Caco-2 (cell line): Measurements from ENCODE around the gene FBXO45. TPM values are rescaled to one million over a fixed set of nuclear protein-coding genes. Genes with fewer than 3 reads are reported as not detected.
"Not testable (repeated sequence)": the region's sequence is repeated elsewhere in the genome, so short reads cannot be mapped to it uniquely, and the experiment has no call there.

Source experiments
- BruUV-seq: library from RNA; stranded (reverse); fragments of 400-500 nt; replicated peaks from 2 replicates; lab custom pipeline; 2021; lab: Mats Ljungman, UMichigan
- CTCF ChIA-PET: fragments of 300-600 bp; sonication (Branson Sonifier 250); formaldehyde crosslinking; loops from one replicate; lab custom pipeline; 2022; ENCODE audit warnings: antibody characterized with exemption; lab: Charles Lee
- POLR2A ChIA-PET: fragments of 300-600 bp; sonication (Branson Sonifier 250); formaldehyde crosslinking; loops from one replicate; lab custom pipeline; 2022; ENCODE audit warnings: antibody characterized with exemption; lab: Charles Lee
- DNase-seq, 2 experiments: peaks; one replicate each; pipeline versions ENCODE4 v3.0.0 to v3.0.0-alpha.2; 2020 to 2022
- H3K27me3 ChIP-seq: replicated peaks from 2 replicates; pipeline ENCODE4 v1.6.0; 2011; ENCODE audit warnings: low read length; ENCODE audit not compliant: control insufficient read depth, insufficient read depth
- H3K36me3 ChIP-seq: 2 replicates; pipeline ENCODE4 v1.5.1; 2011; ENCODE audit warnings: low read length; ENCODE audit not compliant: control insufficient read depth, insufficient read depth
- H3K4me1 ChIP-seq: fragments of 250-450 bp; sonication (Bioruptor Pico); 2 replicates; pipeline ENCODE4 v1.5.1; 2020; ENCODE audit warnings: mild to moderate bottlenecking
- H3K4me3 ChIP-seq: 2 replicates; pipeline ENCODE4 v1.5.1; 2011; ENCODE audit warnings: low read depth, mild to moderate bottlenecking, control low read depth, low read length
- H3K9me3 ChIP-seq: fragments of 250-450 bp; sonication (Bioruptor Pico); 2 replicates; pipeline ENCODE4 v1.5.1; 2020; ENCODE audit warnings: mild to moderate bottlenecking, moderate library complexity
- H3K27ac Mint-ChIP-seq: one replicate; pipeline ENCODE4 v1.8.0; 2022; ENCODE audit warnings: mixed read lengths; ENCODE audit not compliant: unreplicated experiment
- H3K27me3 Mint-ChIP-seq: one replicate; pipeline ENCODE4 v1.8.0; 2022; ENCODE audit warnings: mixed read lengths; ENCODE audit not compliant: insufficient read depth, unreplicated experiment
- H3K36me3 Mint-ChIP-seq: one replicate; pipeline ENCODE4 v1.8.0; 2022; ENCODE audit warnings: mild to moderate bottlenecking, mixed read lengths; ENCODE audit not compliant: insufficient read depth, unreplicated experiment
- H3K4me1 Mint-ChIP-seq: one replicate; pipeline ENCODE4 v1.8.0; 2022; ENCODE audit warnings: low read depth, mixed read lengths; ENCODE audit not compliant: unreplicated experiment
- H3K4me3 Mint-ChIP-seq: one replicate; pipeline ENCODE4 v1.8.0; 2022; ENCODE audit warnings: mild to moderate bottlenecking, moderate library complexity, mixed read lengths; ENCODE audit not compliant: unreplicated experiment
- H3K9me3 Mint-ChIP-seq: one replicate; pipeline ENCODE4 v1.8.0; 2022; ENCODE audit warnings: mixed read lengths; ENCODE audit not compliant: unreplicated experiment
- intact Hi-C: fragments of 100-400 bp; cut with micrococcal nuclease; formaldehyde crosslinking; loops from one replicate; pipeline ENCODE4 v1.10.0; 2022; ENCODE audit not compliant: unreplicated experiment
- total RNA-seq: library from RNA; stranded (reverse); gene quantifications from 2 replicates; pipeline ENCODE4 v1.2.3, GENCODE V29; 2022
- TF ChIP-seq, protein P1 (sequence below), 2 experiments: fragments of 200-600 bp in 1 of 2; IDR thresholded peaks; 1 replicate in 1 of 2; 2 replicates in 1 of 2; pipeline versions ENCODE4 v1.5.1 to v1.8.0; 2011 to 2022; ENCODE audit warnings: antibody characterized with exemption in 1 of 2, control low read depth in 1 of 2, inconsistent platforms in 1 of 2, low read depth in 1 of 2, low read length in 1 of 2, mild to moderate bottlenecking in 1 of 2, moderate library complexity in 1 of 2; ENCODE audit not compliant: insufficient read depth in 1 of 2, severe bottlenecking in 1 of 2, unreplicated experiment in 1 of 2

The FBXO45 gene
- total RNA-seq, 1 experiment from 2014 or later = 15.8 TPM

DNA sequence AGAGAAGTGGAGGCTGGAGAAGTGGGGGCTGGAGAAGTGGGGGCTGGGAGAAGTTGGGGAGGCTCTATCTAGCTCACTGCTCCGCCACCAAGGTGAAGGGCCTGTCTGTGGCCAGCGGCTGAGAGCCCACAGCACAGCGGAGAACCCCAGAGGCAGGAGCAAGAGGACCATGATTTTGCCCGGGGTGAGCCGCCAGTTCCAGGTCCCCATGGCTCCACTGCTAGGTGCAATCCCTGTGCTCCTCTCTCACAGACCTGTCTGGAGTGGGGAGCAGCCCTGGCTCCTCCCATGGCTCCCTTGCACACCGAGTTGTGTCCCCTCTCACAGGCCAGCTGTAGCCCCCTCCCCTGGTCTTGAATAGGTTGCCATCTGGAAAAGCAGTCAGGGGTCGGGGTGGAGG lies 66.4 kb downstream of the FBXO45 start:
- Histone ChIP-seq H3K4me1 (peaks cover 6% of the 10 kb centered on the region; the same call in 1 of the 2 replicates), H3K9me3 (no peaks in the 10 kb centered on the region), H3K36me3 (no peaks in the 10 kb centered on the region), H3K4me3 (no peak overlapping the region), H3K27me3 (no peaks in the 10 kb centered on the region)
- peaks cover 17% of the 10 kb centered on the region for H3K36me3 Mint-ChIP-seq
- H3K4me1 Mint-ChIP-seq = peaks cover 13% of the 10 kb centered on the region
- no peaks in the 10 kb centered on the region for H3K9me3 Mint-ChIP-seq
- BruUV-seq = no TSS peak
- ChIA-PET POLR2A (no interaction called here), CTCF (interaction anchor here (0.9 kb wide), 1 partner anchor 77 kb away, joined by 4 read pairs; the partner anchor contains the start of gene CEP19)
- no peaks in the 10 kb centered on the region for H3K27me3 Mint-ChIP-seq
- no peak overlapping the region for H3K4me3 Mint-ChIP-seq
- TF ChIP-seq, protein P1, sequence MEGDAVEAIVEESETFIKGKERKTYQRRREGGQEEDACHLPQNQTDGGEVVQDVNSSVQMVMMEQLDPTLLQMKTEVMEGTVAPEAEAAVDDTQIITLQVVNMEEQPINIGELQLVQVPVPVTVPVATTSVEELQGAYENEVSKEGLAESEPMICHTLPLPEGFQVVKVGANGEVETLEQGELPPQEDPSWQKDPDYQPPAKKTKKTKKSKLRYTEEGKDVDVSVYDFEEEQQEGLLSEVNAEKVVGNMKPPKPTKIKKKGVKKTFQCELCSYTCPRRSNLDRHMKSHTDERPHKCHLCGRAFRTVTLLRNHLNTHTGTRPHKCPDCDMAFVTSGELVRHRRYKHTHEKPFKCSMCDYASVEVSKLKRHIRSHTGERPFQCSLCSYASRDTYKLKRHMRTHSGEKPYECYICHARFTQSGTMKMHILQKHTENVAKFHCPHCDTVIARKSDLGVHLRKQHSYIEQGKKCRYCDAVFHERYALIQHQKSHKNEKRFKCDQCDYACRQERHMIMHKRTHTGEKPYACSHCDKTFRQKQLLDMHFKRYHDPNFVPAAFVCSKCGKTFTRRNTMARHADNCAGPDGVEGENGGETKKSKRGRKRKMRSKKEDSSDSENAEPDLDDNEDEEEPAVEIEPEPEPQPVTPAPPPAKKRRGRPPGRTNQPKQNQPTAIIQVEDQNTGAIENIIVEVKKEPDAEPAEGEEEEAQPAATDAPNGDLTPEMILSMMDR (IDR thresholded peaks at IDR 0.05; ENCODE audit: insufficient read depth in 1 of 2, low read depth in 1 of 2, low read length in 1 of 2, severe bottlenecking in 1 of 2, unreplicated experiment in 1 of 2) = no peak
- DNase-seq = no peak
- H3K27ac Mint-ChIP-seq = no peak overlapping the region
- intact Hi-C loops = no loop called here

DNA sequence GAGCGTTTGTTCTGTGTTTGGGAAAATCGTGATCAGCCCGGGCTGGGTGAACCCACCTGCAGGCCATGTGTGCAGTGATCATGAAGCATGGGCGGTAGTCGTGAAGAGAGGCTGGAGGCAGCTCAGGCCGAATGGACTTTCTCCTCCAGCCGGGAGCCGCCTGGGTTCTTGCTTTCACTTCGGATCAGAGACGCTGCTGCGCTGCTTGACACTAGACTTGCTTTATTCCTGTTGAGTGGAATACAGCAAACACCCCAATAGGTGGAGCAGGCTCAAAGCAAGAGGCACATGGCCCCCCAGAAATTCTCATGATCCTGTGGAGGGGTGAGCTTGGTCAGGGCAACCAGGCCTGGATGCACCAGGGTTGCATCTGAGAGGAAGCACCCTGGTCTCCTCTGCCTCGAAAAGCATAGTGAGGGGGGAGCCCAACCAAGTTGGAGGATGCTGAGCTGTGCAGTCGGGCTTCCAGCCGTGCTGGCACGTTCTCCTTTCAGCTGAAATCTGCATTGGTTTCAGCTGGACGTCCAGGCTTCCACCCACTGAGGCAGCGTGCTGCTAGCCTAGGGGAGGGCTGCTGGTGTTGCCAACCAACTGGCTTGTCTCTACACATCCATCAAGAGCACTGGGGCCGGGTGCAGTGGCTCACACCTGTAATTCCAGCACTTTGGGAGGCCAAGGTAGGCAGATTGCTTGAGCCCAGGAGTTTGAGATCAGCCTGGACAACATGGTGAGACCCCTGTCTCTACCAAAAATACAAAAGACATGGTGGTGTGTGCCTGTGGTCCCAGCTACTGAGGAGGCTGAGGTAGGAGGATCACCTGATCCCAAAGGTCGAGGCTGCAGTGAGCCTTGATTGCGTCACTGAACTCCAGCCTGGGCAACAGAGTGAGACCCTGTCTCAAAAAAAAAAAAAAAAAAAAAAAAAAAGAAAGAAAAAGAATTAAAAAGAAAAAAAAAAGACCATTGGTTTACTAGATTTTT lies 68.2 kb downstream of the FBXO45 start:
- Mint-ChIP-seq H3K4me1 (peaks cover 10% of the 10 kb centered on the region), H3K27me3 (no peaks in the 10 kb centered on the region), H3K4me3 (no peak overlapping the region), H3K27ac (no peak overlapping the region), H3K36me3 (peaks cover 14% of the 10 kb centered on the region), H3K9me3 (no peaks in the 10 kb centered on the region)
- Histone ChIP-seq H3K27me3 (no peaks in the 10 kb centered on the region), H3K4me3 (no peak overlapping the region), H3K9me3 (no peaks in the 10 kb centered on the region), H3K4me1 (peaks cover 6% of the 10 kb centered on the region; the same call in 1 of the 2 replicates), H3K36me3 (no peaks in the 10 kb centered on the region)
- CTCF ChIA-PET = no interaction called here
- POLR2A ChIA-PET = no interaction called here
- BruUV-seq = no TSS peak
- DNase-seq = no peak
- intact Hi-C loops = no loop called here
- TF ChIP-seq, protein P1 (IDR thresholded peaks at IDR 0.05; ENCODE audit: insufficient read depth in 1 of 2, low read depth in 1 of 2, low read length in 1 of 2, severe bottlenecking in 1 of 2, unreplicated experiment in 1 of 2) = no peak

DNA sequence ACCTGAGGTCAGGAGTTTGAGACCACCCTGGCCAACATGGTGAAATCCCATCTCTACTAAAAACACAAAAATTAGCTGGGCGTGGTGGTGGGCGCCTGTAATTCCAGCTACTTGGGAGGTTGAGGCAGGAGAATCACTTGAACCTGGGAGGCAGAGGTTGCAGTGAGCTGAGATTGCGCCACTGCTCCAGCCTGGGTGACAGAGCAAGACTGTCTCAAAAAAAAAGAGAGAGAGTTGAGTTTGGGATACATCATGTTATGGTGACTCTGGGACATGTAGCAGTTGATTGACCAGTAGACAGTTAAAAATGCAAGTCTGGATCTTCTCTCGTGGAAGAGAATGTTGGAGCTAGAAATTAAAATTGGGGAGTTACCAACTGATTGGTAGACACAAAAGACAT lies 69.5 kb downstream of the FBXO45 start:
- H3K9me3 Mint-ChIP-seq, H3K27ac Mint-ChIP-seq, H3K4me3 Mint-ChIP-seq, H3K36me3 ChIP-seq, DNase-seq, H3K27me3 ChIP-seq, BruUV-seq, H3K27me3 Mint-ChIP-seq, H3K4me3 ChIP-seq, POLR2A ChIA-PET, H3K4me1 Mint-ChIP-seq, H3K4me1 ChIP-seq, intact Hi-C loops, H3K9me3 ChIP-seq, H3K36me3 Mint-ChIP-seq, CTCF ChIA-PET: not testable (repeated sequence)

Other genes with a start within 250 kb of the FBXO45 start
- not detected in 2 replicates for gene TM4SF19, start 230.3 kb upstream of the FBXO45 start, total RNA-seq
- 59.9 and 62.7 TPM in 2 replicates for gene UBXN7, start 136.2 kb upstream of the FBXO45 start, total RNA-seq
- 18.5 and 18.9 TPM in 2 replicates for gene RNF168, start 64.9 kb upstream of the FBXO45 start, total RNA-seq
- not detected in 2 replicates for gene SMCO1, start 53.3 kb upstream of the FBXO45 start, total RNA-seq
- gene WDR53, start 106 bp upstream of the FBXO45 start, total RNA-seq = 12.1 and 17.8 TPM in 2 replicates
- 1.5 and 2.0 TPM in 2 replicates for gene NRROS, start 71.0 kb downstream of the FBXO45 start, total RNA-seq
- 1.6 and 1.7 TPM in 2 replicates for gene CEP19, start 143.6 kb downstream of the FBXO45 start, total RNA-seq
- 24.6 and 31.1 TPM in 2 replicates for gene PIGX, start 143.7 kb downstream of the FBXO45 start, total RNA-seq
- gene PAK2, start 171.2 kb downstream of the FBXO45 start, total RNA-seq = 73.7 and 89.6 TPM in 2 replicates